ENCODE results near the gene PIWIL4. TPM values are rescaled to one million over a fixed set of nuclear protein-coding genes. Genes with fewer than 3 reads are reported as not detected.
"Not testable (repeated sequence)": the region's sequence is repeated elsewhere in the genome, so short reads cannot be mapped to it uniquely, and the experiment has no call there.

Gene PIWIL4
- polyA plus RNA-seq, 1 of the 3 experiments (the other 2 are of a cell fraction): 1.7 TPM

DNA sequence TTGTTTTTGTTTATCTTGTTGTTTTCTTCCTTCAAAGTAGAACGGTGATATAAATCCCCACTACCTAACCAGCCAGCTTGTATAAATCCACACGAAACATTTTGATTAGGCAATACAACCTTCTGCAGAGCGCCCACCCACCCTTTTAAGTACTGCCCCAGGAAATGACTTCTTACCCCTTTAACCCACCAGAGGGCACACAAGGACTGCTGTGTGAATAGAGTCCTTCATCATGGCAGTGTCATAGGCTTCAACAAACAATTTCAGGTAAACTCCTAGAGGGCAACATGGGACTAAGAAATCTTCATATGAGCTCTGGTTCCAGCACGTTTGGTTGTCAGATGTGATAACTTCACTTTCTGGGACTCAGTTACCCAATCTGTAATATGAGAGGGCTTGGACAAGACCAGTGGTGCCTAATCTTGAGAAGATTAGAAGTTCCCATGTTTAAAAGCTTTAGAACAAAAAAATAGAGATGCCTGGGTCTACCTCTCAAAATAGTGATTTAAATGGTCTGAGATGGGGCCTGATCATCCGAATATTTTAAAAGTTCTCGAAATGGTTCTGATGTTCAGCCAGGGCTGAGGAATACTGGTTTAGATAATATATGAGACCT, 56.1 kb downstream of the PIWIL4 start:
- peak; percentile 77 for DNase-seq
- no peaks in the 10 kb centered on the region for H3F3A ChIP-seq (replicated peaks; ENCODE audit: insufficient read depth)
- H3K9ac ChIP-seq: no peak overlapping the region
- no peak overlapping the region for H3K4me2 ChIP-seq
- no peak overlapping the region for H3K27ac ChIP-seq (ENCODE audit: low read depth in 2 of 2, low read length in 1 of 2)
- no peaks in the 10 kb centered on the region for H3K36me3 ChIP-seq (replicated peaks in 1 of 2; ENCODE audit: control insufficient read depth in 1 of 2, insufficient read depth in 2 of 2, low read length in 1 of 2)
- H4K20me1 ChIP-seq (ENCODE audit: insufficient read depth): no peaks in the 10 kb centered on the region
- H3K27me3 ChIP-seq (ENCODE audit: insufficient read depth): no peaks in the 10 kb centered on the region
- no peaks in the 10 kb centered on the region for H3K4me1 ChIP-seq (ENCODE audit: control insufficient read depth in 1 of 2, insufficient read depth in 2 of 2, low read depth in 1 of 2, low read length in 1 of 2)
- POLR2A ChIA-PET: interaction anchor here (1.0 to 1.1 kb wide), 2 partner anchors 145 to 235 kb away, joined by 3 to 4 read pairs; partner anchors contain the start of gene AMOTL1
- peak; percentile 45; the same call in 1 of the 2 replicates for TF ChIP-seq RFX5 (IDR thresholded peaks at IDR 0.05; ENCODE audit: low read length)
- TF ChIP-seq, protein P1, sequence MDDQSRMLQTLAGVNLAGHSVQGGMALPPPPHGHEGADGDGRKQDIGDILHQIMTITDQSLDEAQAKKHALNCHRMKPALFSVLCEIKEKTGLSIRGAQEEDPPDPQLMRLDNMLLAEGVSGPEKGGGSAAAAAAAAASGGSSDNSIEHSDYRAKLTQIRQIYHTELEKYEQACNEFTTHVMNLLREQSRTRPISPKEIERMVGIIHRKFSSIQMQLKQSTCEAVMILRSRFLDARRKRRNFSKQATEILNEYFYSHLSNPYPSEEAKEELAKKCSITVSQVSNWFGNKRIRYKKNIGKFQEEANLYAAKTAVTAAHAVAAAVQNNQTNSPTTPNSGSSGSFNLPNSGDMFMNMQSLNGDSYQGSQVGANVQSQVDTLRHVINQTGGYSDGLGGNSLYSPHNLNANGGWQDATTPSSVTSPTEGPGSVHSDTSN (IDR thresholded peaks at IDR 0.05): no peak
- TF ChIP-seq MEF2A (IDR thresholded peaks at IDR 0.05; ENCODE audit: borderline replicate concordance, low read depth): no peak
- peak; percentile 24 for TF ChIP-seq CHD2 (IDR thresholded peaks at IDR 0.05; ENCODE audit: low read length, partially characterized antibody)
- TF ChIP-seq, protein P2, sequence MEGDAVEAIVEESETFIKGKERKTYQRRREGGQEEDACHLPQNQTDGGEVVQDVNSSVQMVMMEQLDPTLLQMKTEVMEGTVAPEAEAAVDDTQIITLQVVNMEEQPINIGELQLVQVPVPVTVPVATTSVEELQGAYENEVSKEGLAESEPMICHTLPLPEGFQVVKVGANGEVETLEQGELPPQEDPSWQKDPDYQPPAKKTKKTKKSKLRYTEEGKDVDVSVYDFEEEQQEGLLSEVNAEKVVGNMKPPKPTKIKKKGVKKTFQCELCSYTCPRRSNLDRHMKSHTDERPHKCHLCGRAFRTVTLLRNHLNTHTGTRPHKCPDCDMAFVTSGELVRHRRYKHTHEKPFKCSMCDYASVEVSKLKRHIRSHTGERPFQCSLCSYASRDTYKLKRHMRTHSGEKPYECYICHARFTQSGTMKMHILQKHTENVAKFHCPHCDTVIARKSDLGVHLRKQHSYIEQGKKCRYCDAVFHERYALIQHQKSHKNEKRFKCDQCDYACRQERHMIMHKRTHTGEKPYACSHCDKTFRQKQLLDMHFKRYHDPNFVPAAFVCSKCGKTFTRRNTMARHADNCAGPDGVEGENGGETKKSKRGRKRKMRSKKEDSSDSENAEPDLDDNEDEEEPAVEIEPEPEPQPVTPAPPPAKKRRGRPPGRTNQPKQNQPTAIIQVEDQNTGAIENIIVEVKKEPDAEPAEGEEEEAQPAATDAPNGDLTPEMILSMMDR (IDR thresholded peaks at IDR 0.05): peak; percentile 82
- TF ChIP-seq TCF12 (IDR thresholded peaks at IDR 0.05): no peak
- TF ChIP-seq RAD21 (IDR thresholded peaks at IDR 0.05; ENCODE audit: low read length): peak; percentile 99
- TF ChIP-seq MXI1 (IDR thresholded peaks at IDR 0.05; ENCODE audit: low read depth, low read length): peak; percentile 25; the same call in 1 of the 2 replicates
- TF ChIP-seq, protein P3, sequence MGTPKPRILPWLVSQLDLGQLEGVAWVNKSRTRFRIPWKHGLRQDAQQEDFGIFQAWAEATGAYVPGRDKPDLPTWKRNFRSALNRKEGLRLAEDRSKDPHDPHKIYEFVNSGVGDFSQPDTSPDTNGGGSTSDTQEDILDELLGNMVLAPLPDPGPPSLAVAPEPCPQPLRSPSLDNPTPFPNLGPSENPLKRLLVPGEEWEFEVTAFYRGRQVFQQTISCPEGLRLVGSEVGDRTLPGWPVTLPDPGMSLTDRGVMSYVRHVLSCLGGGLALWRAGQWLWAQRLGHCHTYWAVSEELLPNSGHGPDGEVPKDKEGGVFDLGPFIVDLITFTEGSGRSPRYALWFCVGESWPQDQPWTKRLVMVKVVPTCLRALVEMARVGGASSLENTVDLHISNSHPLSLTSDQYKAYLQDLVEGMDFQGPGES (IDR thresholded peaks at IDR 0.05; ENCODE audit: low read depth, low read length): no peak
- TF ChIP-seq SMC3 (IDR thresholded peaks at IDR 0.05; ENCODE audit: low read depth, low read length): peak; percentile 98
- TF ChIP-seq, protein P4, sequence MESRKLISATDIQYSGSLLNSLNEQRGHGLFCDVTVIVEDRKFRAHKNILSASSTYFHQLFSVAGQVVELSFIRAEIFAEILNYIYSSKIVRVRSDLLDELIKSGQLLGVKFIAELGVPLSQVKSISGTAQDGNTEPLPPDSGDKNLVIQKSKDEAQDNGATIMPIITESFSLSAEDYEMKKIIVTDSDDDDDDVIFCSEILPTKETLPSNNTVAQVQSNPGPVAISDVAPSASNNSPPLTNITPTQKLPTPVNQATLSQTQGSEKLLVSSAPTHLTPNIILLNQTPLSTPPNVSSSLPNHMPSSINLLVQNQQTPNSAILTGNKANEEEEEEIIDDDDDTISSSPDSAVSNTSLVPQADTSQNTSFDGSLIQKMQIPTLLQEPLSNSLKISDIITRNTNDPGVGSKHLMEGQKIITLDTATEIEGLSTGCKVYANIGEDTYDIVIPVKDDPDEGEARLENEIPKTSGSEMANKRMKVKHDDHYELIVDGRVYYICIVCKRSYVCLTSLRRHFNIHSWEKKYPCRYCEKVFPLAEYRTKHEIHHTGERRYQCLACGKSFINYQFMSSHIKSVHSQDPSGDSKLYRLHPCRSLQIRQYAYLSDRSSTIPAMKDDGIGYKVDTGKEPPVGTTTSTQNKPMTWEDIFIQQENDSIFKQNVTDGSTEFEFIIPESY (IDR thresholded peaks at IDR 0.05; ENCODE audit: borderline replicate concordance, low read depth): no peak
- peak overlapping the region in 1 of 2 experiments; percentile 10; a peak in 1 of 4 replicates for H3K4me3 ChIP-seq (ENCODE audit: low read depth in 2 of 2, low read length in 1 of 2)
- no peaks in the 10 kb centered on the region for H3K9me3 ChIP-seq
- no peak overlapping the region for H2AFZ ChIP-seq (ENCODE audit: low read depth)
- no peaks in the 10 kb centered on the region for H3K9me2 ChIP-seq
- H3K79me2 ChIP-seq (ENCODE audit: insufficient read depth): no peaks in the 10 kb centered on the region
- 34% methylated on average over 6 of the region's 6 CpGs for WGBS (ENCODE audit: low lambda C conversion rate)
- CTCF ChIA-PET: interaction anchor here (0.5 to 5.8 kb wide), 125 partner anchors 10 to 1145 kb away, joined by 3 to 87 read pairs (median 4); partner anchors contain the start of genes AMOTL1 and SRSF8

DNA sequence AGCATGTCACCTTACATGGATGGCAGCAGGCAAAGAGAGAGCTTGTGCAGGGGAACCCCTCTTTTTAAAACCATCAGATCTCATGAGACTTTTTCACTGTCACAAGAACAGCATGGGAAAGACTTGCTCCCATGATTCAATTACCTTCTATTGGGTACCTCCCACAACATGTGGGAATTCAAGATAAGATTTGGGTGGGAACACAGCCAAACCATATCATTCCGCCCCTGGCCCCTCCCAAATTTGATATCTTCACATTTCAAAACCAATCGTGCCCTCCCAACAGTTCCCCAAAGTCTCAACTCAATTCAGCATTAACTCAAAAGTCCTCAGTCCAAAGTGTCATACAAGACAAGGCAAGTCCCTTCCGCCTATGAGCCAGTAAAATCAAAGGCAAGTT, 58.3 kb downstream of the PIWIL4 start:
- H4K20me1 ChIP-seq (ENCODE audit: insufficient read depth); H3K4me1 ChIP-seq (ENCODE audit: control insufficient read depth in 1 of 2, insufficient read depth in 2 of 2, low read depth in 1 of 2, low read length in 1 of 2); H3K4me2 ChIP-seq; H3K4me3 ChIP-seq (ENCODE audit: low read depth in 2 of 2, low read length in 1 of 2); H3K9ac ChIP-seq; H2AFZ ChIP-seq (ENCODE audit: low read depth); DNase-seq; POLR2A ChIA-PET; H3F3A ChIP-seq (replicated peaks; ENCODE audit: insufficient read depth); H3K27me3 ChIP-seq (ENCODE audit: insufficient read depth); H3K27ac ChIP-seq (ENCODE audit: low read depth in 2 of 2, low read length in 1 of 2); H3K9me3 ChIP-seq; H3K9me2 ChIP-seq; H3K36me3 ChIP-seq (replicated peaks in 1 of 2; ENCODE audit: control insufficient read depth in 1 of 2, insufficient read depth in 2 of 2, low read length in 1 of 2); H3K79me2 ChIP-seq (ENCODE audit: insufficient read depth): not testable (repeated sequence)
- CTCF ChIA-PET: interaction anchor here (0.8 to 5.8 kb wide), 4 partner anchors 8 to 272 kb away, joined by 3 to 87 read pairs (median 66); partner anchors contain the start of gene AMOTL1
- WGBS (ENCODE audit: low lambda C conversion rate): 54% methylated on average over 3 of the region's 3 CpGs

DNA sequence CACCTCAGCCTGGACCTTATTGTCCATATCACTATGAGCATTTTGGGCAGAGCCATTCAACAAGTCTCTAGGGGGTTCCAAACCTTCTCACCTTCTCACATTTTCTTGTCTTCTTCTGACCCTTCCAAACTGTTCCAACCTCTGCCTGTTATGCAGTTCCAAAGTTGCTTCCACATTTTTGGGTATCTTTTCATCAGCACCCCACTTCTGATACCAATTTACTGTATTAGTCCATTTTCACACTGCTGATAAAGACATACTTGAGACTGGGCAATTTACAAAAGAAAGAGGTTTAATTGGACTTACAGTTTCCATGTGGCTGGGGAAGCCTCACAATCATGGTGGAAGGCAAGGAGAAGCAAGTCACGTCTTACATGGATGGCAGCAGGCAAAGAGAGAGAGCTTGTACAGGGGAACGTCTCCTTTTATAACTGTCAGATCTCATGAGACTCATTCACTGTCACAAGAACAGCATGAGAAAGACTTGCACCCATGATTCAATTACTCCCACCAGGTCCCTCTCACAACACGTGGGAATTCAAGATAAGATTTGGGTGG, 59.9 kb downstream of the PIWIL4 start:
- H3K9me2 ChIP-seq; H3F3A ChIP-seq (replicated peaks; ENCODE audit: insufficient read depth); H3K36me3 ChIP-seq (replicated peaks in 1 of 2; ENCODE audit: control insufficient read depth in 1 of 2, insufficient read depth in 2 of 2, low read length in 1 of 2); H3K4me2 ChIP-seq; H2AFZ ChIP-seq (ENCODE audit: low read depth); H4K20me1 ChIP-seq (ENCODE audit: insufficient read depth); H3K27me3 ChIP-seq (ENCODE audit: insufficient read depth); H3K4me1 ChIP-seq (ENCODE audit: control insufficient read depth in 1 of 2, insufficient read depth in 2 of 2, low read depth in 1 of 2, low read length in 1 of 2); H3K4me3 ChIP-seq (ENCODE audit: low read depth in 2 of 2, low read length in 1 of 2); H3K79me2 ChIP-seq (ENCODE audit: insufficient read depth); H3K9me3 ChIP-seq; H3K27ac ChIP-seq (ENCODE audit: low read depth in 2 of 2, low read length in 1 of 2); DNase-seq; H3K9ac ChIP-seq; POLR2A ChIA-PET: not testable (repeated sequence)
- 60% methylated on average over 3 of the region's 3 CpGs for WGBS (ENCODE audit: low lambda C conversion rate)
- CTCF ChIA-PET: interaction anchor here (0.6 kb wide), 1 partner anchor 1202 kb away, joined by 3 read pairs; no protein-coding TSS in a partner anchor

Measured in SK-N-SH (cell line).